K562 (cell line): ENCODE data around the gene SCLY. TPM values are rescaled to one million over a fixed set of nuclear protein-coding genes. Genes with fewer than 3 reads are reported as not detected.

Source experiments
- E2F6 ChIP-seq, 2 experiments: IDR thresholded peaks; 2 replicates each; pipeline ENCODE4 v1.6.1; 2011; ENCODE audit warnings: borderline replicate concordance in 1 of 2, control low read depth in 1 of 2, low read depth in 1 of 2, low read length in 1 of 2, mild to moderate bottlenecking in 1 of 2, mixed read lengths in 1 of 2, moderate library complexity in 1 of 2; ENCODE audit not compliant: insufficient read depth in 1 of 2, insufficient read length in 1 of 2, poor library complexity in 1 of 2, severe bottlenecking in 1 of 2; ENCODE audit errors: extremely low read depth in 1 of 2
- PURB ChIP-seq: sonication (generic); formaldehyde crosslinking; IDR thresholded peaks from 2 replicates; pipeline ENCODE4 v1.9.0; 2021; ENCODE audit warnings: low read depth, mild to moderate bottlenecking, missing genetic modification reagents
- ZBTB11 ChIP-seq, 3 experiments: fragments of 200-800 bp in 1 of 3; fragments of 250-450 bp in 1 of 3; fragments of 450-650 bp in 1 of 3; sonication (Bioruptor Pico) in 1 of 3; sonication (Bioruptor generic) in 1 of 3; formaldehyde crosslinking in 1 of 3; IDR thresholded peaks; 2 replicates each; pipeline versions ENCODE4 v1.6.1 to v1.8.0; 2016 to 2022; ENCODE audit warnings: mild to moderate bottlenecking in 2 of 3, missing genetic modification characterization in 2 of 3, missing compliant biosample characterization in 1 of 3, moderate library complexity in 1 of 3
- ZBTB33 ChIP-seq: sonication (generic); formaldehyde crosslinking; IDR thresholded peaks from 2 replicates; pipeline ENCODE4 v1.8.1; 2023; ENCODE audit warnings: mild to moderate bottlenecking, missing genetic modification reagents
- ZEB2 ChIP-seq: fragments of 450-650 bp; IDR thresholded peaks from 2 replicates; pipeline ENCODE4 v1.6.1; 2016
- ZNF146 ChIP-seq: IDR thresholded peaks from one replicate; pipeline ENCODE4 v1.6.1; 2018; ENCODE audit warnings: missing compliant biosample characterization; ENCODE audit not compliant: unreplicated experiment
- ZNF175 ChIP-seq: fragments of 200-800 bp; sonication (Bioruptor generic); IDR thresholded peaks from 2 replicates; pipeline ENCODE4 v1.6.1; 2016; ENCODE audit warnings: low read depth, mild to moderate bottlenecking, missing genetic modification characterization, missing compliant biosample characterization
- ZSCAN32 ChIP-seq: fragments of 450-650 bp; formaldehyde crosslinking; IDR thresholded peaks from 2 replicates; pipeline ENCODE4 v1.4.0; 2020; ENCODE audit warnings: mild to moderate bottlenecking, moderate library complexity
- polyA plus RNA-seq, 8 experiments: library from polyadenylated mRNA; depleted of rRNA in 4 of 8; stranded (reverse) in 5 of 8; unstranded in 3 of 8; fragments of >200 nt; fragmentation: Nextera tagmentation in 2 of 8; fragmentation: Illumina TruSeq in 1 of 8; extraction: Ambion mirVana in 2 of 8; extraction: Trizol in 1 of 8; gene quantifications; 2 replicates each; pipeline versions ENCODE4 v1.2.1 to v1.2.3, GENCODE V29; 2011 to 2014; ENCODE audit warnings: inconsistent platforms in 1 of 8, missing spikeins in 1 of 8
- total RNA-seq, 7 experiments: library from RNA; depleted of rRNA in 6 of 7; stranded (reverse); fragments of >200 nt in 6 of 7; fragmentation: Illumina TruSeq in 2 of 7; extraction: Trizol in 2 of 7; gene quantifications; 2 replicates each; pipeline versions ENCODE4 v1.2.1 to v1.2.3, GENCODE V29; 2011 to 2021; ENCODE audit warnings: low replicate concordance in 1 of 7

The SCLY gene
- total and polyA plus RNA-seq, 9 of the 15 experiments (the other 6 are each of a cell fraction or from before 2014, with no cell fraction given): 2.6 to 32.2 (median 21.1) TPM

- TF ChIP-seq E2F6 (IDR thresholded peaks at IDR 0.05; ENCODE audit: borderline replicate concordance in 1 of 2, extremely low read depth in 1 of 2, insufficient read depth in 1 of 2, insufficient read length in 1 of 2, low read depth in 1 of 2, low read length in 1 of 2, poor library complexity in 1 of 2, severe bottlenecking in 1 of 2) (no peak), ZEB2 (no peak), ZNF146 (CRISPR knock-in tag) (no peak), ZSCAN32 (CRISPR knock-in tag) (no peak), ZNF175 (CRISPR knock-in tag) (no peak), ZBTB33 (CRISPR knock-in tag) (no peak), PURB (CRISPR knock-in tag) (no peak), ZBTB11 (CRISPR knock-in tag; IDR thresholded peaks at IDR 0.05) (no peak)
Measured at GRCh38 chr2:238029853-238030252, 30.9 kb upstream of the SCLY start (continued).
